Neutrophil (primary cell): ENCODE data around the gene RNASE7.

Experiments used
- H3K27ac ChIP-seq: fragments of 200-600 bp; sonication (generic); 2 replicates; pipeline ENCODE4 v1.5.1; 2016; ENCODE audit warnings: mild to moderate bottlenecking, moderate library complexity
- H3K27me3 ChIP-seq: fragments of 200-600 bp; sonication (generic); 2 replicates; pipeline ENCODE4 v1.6.0; 2016; ENCODE audit warnings: mild to moderate bottlenecking
- H3K36me3 ChIP-seq: fragments of 200-600 bp; sonication (generic); 2 replicates; pipeline ENCODE4 v1.5.1; 2017
- H3K4me1 ChIP-seq, 2 experiments: fragments of 200-600 bp in 1 of 2; sonication (generic) in 1 of 2; 1 replicate in 1 of 2; 2 replicates in 1 of 2; pipeline versions ENCODE4 v1.5.1 to v1.6.1; 2013 to 2016; ENCODE audit warnings: low read depth in 1 of 2, low read length in 1 of 2, mild to moderate bottlenecking in 1 of 2, moderate library complexity in 1 of 2; ENCODE audit not compliant: control insufficient read depth in 1 of 2, insufficient read depth in 1 of 2
- H3K4me3 ChIP-seq, 2 experiments: fragments of 200-600 bp in 1 of 2; sonication (generic) in 1 of 2; 1 replicate in 1 of 2; 2 replicates in 1 of 2; pipeline ENCODE4 v1.5.1; 2013 to 2016; ENCODE audit warnings: low read depth in 1 of 2, low read length in 1 of 2, mild to moderate bottlenecking in 1 of 2, moderate library complexity in 1 of 2
- H3K9me3 ChIP-seq: fragments of 200-600 bp; sonication (generic); 2 replicates; pipeline ENCODE4 v1.5.1; 2016
- CTCF ChIP-seq: fragments of 200-600 bp; sonication (generic); IDR thresholded peaks from 2 replicates; pipeline ENCODE4 v1.5.1; 2016; ENCODE audit warnings: antibody characterized with exemption

Gene RNASE7

DNA sequence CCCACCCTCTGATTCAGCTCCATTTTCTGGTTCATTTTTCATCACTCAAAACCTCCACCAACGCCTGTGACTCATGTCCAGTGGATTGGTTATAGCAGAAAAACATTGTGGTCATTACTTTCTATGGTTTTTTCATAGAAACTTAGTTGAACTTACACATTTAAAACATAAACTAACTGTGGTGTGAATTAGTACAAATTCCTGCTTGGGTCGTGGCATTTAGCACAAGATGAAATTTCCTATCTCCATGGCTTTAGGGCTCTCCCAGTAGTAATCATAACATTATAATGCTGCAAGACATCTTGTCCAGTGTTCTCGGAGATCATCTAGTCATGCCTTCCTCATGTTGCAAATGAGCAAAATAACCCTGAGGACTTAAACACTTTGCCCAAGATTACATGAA, 7.1 kb downstream of the RNASE7 start:
- no peak for TF ChIP-seq CTCF

DNA sequence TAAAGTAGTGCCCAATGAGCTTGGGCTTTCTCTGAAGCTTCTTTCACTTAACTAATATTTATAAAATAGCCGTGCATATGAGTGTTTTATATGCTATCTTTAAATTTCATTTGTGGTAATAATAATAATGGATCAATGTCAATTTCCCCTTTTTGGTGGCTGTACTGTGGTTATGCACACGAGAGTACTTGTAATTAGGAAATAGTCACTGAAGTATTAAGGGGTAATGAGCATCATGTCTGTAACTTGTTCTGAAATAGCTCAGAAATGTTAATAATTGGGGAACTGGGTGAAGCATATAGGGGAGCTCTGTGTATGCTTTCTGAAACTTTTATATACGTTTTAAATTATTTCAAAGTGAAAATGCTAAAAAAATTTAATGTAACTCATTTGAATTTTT, 8.4 kb downstream of the RNASE7 start:
- no peaks in the 10 kb centered on the region for H3K4me1 ChIP-seq
- no peak overlapping the region for H3K27ac ChIP-seq
- no peak for TF ChIP-seq CTCF
- no peaks in the 10 kb centered on the region for H3K27me3 ChIP-seq
- H3K9me3 ChIP-seq: no peaks in the 10 kb centered on the region
- H3K36me3 ChIP-seq: no peaks in the 10 kb centered on the region
- no peak overlapping the region for H3K4me3 ChIP-seq

More for the DNA sequence above, 7.1 kb downstream of the RNASE7 start:
- H3K27me3 ChIP-seq: peaks cover 10% of the 10 kb centered on the region
- H3K27ac ChIP-seq: no peak overlapping the region
- no peaks in the 10 kb centered on the region for H3K36me3 ChIP-seq
- H3K4me1 ChIP-seq: no peaks in the 10 kb centered on the region
- no peak overlapping the region for H3K4me3 ChIP-seq
- H3K9me3 ChIP-seq: no peaks in the 10 kb centered on the region

DNA sequence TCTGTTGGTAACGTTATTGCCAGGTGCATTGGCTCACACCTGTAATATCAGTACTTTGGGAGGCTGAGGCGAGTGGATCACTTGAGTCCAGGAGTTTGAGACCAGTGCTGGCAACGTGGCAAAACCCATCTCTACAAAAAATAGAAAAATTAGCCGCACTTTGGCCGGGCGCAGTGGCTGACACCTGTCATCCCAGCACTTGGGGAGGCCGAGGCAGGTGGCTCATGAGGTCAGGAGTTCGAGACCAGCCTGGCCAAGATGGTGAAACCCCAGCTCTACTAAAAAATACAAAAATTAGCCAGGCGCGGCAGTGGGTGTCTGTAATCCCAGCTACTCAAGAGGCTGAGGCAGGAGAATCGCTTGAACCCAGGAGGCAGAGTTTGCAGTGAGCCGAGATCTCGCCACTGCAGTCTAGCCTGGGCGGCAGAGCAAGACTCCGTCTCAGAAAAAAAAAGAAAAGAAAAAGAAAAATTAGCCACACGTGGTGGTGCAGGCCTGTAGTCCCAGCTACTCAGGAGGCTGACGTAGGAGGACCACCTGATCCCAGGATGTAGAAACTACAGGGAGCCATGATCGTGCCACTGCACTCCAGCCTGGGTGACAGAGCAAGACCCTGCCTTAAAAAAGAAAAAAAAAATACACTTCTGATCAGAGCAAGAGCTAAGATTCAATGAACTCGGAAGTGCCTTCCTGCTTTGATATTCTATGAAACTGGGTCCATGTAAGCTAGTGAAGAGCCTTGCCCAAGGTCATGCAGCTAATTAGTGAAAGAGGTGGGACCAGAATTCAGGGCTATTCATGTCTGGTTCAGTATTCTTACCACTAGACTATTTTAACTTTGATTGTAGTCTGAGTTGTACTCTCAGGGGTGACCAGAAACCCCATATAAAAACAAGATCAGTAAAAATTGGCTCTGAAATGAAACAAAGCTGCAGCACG, 11.3 kb downstream of the RNASE7 start:
- H3K36me3 ChIP-seq: no peaks in the 10 kb centered on the region
- no peaks in the 10 kb centered on the region for H3K9me3 ChIP-seq
- no peaks in the 10 kb centered on the region for H3K4me1 ChIP-seq
- no peak overlapping the region for H3K4me3 ChIP-seq
- no peak for TF ChIP-seq CTCF
- H3K27me3 ChIP-seq: no peaks in the 10 kb centered on the region
- H3K27ac ChIP-seq: no peak overlapping the region

DNA sequence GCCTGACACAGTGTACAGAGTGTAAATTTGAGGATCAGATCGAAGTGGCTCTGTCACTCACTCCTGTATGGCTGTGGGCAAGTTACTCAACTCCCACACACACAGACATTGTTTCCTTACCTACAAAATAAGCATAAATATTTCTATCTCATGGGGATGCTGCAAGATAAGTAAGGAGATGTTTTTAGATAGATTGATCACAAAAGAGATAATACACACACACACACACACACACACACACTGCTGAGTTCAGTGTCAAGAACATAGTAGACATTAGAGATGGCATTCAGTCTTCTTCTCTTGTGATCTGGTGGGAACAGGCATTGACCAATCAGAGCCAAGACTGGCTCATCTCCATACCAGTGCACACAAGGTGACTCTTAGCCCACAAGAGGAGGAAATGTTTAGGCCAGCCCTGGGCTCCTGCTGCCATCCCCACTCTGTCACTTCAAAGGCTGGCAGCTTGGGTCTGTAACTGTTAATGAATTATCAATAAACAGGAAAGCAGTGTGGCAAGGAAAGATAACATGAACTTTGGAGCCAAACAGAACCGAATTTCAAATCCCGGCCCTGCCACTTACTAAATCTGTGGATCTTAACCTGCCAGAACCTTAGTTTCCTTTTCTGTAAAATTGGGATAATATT, 12.1 kb downstream of the RNASE7 start:
- H3K27ac ChIP-seq: no peak overlapping the region
- H3K4me1 ChIP-seq: no peaks in the 10 kb centered on the region
- H3K9me3 ChIP-seq: no peaks in the 10 kb centered on the region
- no peaks in the 10 kb centered on the region for H3K36me3 ChIP-seq
- no peak overlapping the region for H3K4me3 ChIP-seq
- TF ChIP-seq CTCF: no peak
- H3K27me3 ChIP-seq: no peaks in the 10 kb centered on the region

DNA sequence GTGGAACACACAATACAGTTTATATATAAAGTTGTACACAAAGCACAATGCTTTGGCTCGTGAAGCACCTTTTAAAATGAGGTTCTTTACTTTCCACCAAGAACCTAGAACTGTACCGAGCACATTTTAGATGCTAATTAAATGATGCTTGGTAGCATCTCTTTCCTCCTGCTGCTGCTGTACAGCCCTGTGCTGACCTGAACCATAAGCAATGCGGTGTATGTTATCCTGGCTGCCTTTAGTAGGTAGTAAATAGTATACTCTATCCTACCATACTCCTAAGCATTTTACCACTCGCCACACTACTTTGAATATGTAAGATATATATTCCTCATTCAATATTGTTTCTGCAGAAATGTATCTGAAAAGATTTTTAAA, 12.6 kb downstream of the RNASE7 start:
- peaks cover under 1% of the 10 kb centered on the region for H3K27me3 ChIP-seq
- no peak for TF ChIP-seq CTCF
- no peak overlapping the region for H3K4me3 ChIP-seq
- H3K4me1 ChIP-seq: no peaks in the 10 kb centered on the region
- H3K36me3 ChIP-seq: no peaks in the 10 kb centered on the region
- no peaks in the 10 kb centered on the region for H3K9me3 ChIP-seq
- H3K27ac ChIP-seq: no peak overlapping the region
